ENCODE results near the gene RNF115.

GRCh38 chr1:145846201-145846612 is 22.3 kb upstream of the RNF115 start:
- TF ChIP-seq CTCF (IDR thresholded peaks at IDR 0.05) (peak; percentile 22 to 72 (median 52)), POLR2A (IDR thresholded peaks at IDR 0.05) (no peak)

All from body of pancreas (tissue), 4 donors.